Smooth muscle cell (in vitro differentiated cells): ENCODE results near the gene GAS7. TPM values are rescaled to one million over a fixed set of nuclear protein-coding genes. Genes with fewer than 3 reads are reported as not detected.

Source experiments
- DNase-seq: peaks from one replicate; lab custom pipeline; 2025; ENCODE audit not compliant: unreplicated experiment; lab: John Stamatoyannopoulos, UW
- H2AFZ ChIP-seq: fragments of 200-600 bp; sonication (generic); 2 replicates; pipeline ENCODE4 v1.6.0; 2016; ENCODE audit warnings: antibody characterized with exemption, low read depth, mild to moderate bottlenecking
- H3F3A ChIP-seq: fragments of 200-600 bp; sonication (generic); 2 replicates; pipeline ENCODE4 v1.6.0; 2017; ENCODE audit warnings: antibody characterized with exemption, low read depth
- H3K27ac ChIP-seq: fragments of 200-600 bp; sonication (generic); 2 replicates; pipeline ENCODE4 v1.5.1; 2016; ENCODE audit warnings: low read depth, mild to moderate bottlenecking
- H3K27me3 ChIP-seq: fragments of 200-600 bp; sonication (generic); 2 replicates; pipeline ENCODE4 v1.6.1; 2016; ENCODE audit warnings: low read depth, mild to moderate bottlenecking
- H3K36me3 ChIP-seq: fragments of 200-600 bp; sonication (generic); 2 replicates; pipeline ENCODE4 v1.5.1; 2016; ENCODE audit warnings: low read depth
- H3K4me1 ChIP-seq: fragments of 200-600 bp; sonication (generic); 2 replicates; pipeline ENCODE4 v1.5.1; 2016; ENCODE audit warnings: low read depth
- H3K4me2 ChIP-seq: fragments of 200-600 bp; sonication (generic); 2 replicates; pipeline ENCODE4 v1.6.0; 2016; ENCODE audit warnings: mild to moderate bottlenecking
- H3K4me3 ChIP-seq: fragments of 200-600 bp; sonication (generic); 2 replicates; pipeline ENCODE4 v1.5.1; 2016; ENCODE audit warnings: mild to moderate bottlenecking
- H3K79me2 ChIP-seq: fragments of 200-600 bp; sonication (generic); 2 replicates; pipeline ENCODE4 v1.6.0; 2016; ENCODE audit warnings: low read depth, mild to moderate bottlenecking
- H3K9ac ChIP-seq: fragments of 200-600 bp; sonication (generic); 2 replicates; pipeline ENCODE4 v1.6.0; 2016; ENCODE audit warnings: low read depth
- H3K9me3 ChIP-seq: fragments of 200-600 bp; sonication (generic); replicated peaks from 2 replicates; pipeline ENCODE4 v1.5.1; 2016; ENCODE audit warnings: low read depth
- H4K20me1 ChIP-seq: fragments of 200-600 bp; sonication (generic); 2 replicates; pipeline ENCODE4 v1.6.0; 2016; ENCODE audit warnings: low read depth
- WGBS: methylation state at CpG from one replicate; pipeline ENCODE4 v1.1.7; 2016; ENCODE audit warnings: low lambda C conversion rate; 5-methylcytosine and 5-hydroxymethylcytosine counted together
- polyA plus RNA-seq: library from polyadenylated mRNA; unstranded; fragments of >200 nt; fragmentation: Nextera tagmentation; extraction: Ambion mirVana; gene quantifications from 2 replicates; pipeline ENCODE4 v1.2.1, GENCODE V29; 2016
- total RNA-seq: library from RNA; depleted of rRNA; stranded (reverse); fragments of >200 nt; gene quantifications from 2 replicates; pipeline ENCODE4 v1.2.3, GENCODE V29; 2014
- TF ChIP-seq, protein P1 (sequence below): fragments of 200-600 bp; sonication (generic); IDR thresholded peaks from 2 replicates; pipeline ENCODE4 v1.5.1; 2017; ENCODE audit warnings: borderline replicate concordance, mild to moderate bottlenecking, antibody characterized with exemption; ENCODE audit not compliant: insufficient read depth, poor library complexity, severe bottlenecking

The GAS7 gene
- total and polyA plus RNA-seq, 2 experiments from 2014 or later, result 86.8 to 103 TPM

- no peaks in the 10 kb centered on the region for H3K27me3 ChIP-seq
- no peak overlapping the region for H2AFZ ChIP-seq
- H3K79me2 ChIP-seq, result peaks cover 91% of the 10 kb centered on the region
- H3K9me3 ChIP-seq, result no peaks in the 10 kb centered on the region
- no peak for DNase-seq
- 75% methylated on average over 17 of the region's 17 CpGs for WGBS
- peaks cover under 1% of the 10 kb centered on the region for H3K4me1 ChIP-seq
- peak overlapping the region; percentile 59 for H3K27ac ChIP-seq
- no peak overlapping the region for H3K4me3 ChIP-seq
- H4K20me1 ChIP-seq, result peaks cover 100% of the 10 kb centered on the region
- H3K9ac ChIP-seq, result no peak overlapping the region
- H3F3A ChIP-seq, result no peaks in the 10 kb centered on the region
- TF ChIP-seq, protein P1, sequence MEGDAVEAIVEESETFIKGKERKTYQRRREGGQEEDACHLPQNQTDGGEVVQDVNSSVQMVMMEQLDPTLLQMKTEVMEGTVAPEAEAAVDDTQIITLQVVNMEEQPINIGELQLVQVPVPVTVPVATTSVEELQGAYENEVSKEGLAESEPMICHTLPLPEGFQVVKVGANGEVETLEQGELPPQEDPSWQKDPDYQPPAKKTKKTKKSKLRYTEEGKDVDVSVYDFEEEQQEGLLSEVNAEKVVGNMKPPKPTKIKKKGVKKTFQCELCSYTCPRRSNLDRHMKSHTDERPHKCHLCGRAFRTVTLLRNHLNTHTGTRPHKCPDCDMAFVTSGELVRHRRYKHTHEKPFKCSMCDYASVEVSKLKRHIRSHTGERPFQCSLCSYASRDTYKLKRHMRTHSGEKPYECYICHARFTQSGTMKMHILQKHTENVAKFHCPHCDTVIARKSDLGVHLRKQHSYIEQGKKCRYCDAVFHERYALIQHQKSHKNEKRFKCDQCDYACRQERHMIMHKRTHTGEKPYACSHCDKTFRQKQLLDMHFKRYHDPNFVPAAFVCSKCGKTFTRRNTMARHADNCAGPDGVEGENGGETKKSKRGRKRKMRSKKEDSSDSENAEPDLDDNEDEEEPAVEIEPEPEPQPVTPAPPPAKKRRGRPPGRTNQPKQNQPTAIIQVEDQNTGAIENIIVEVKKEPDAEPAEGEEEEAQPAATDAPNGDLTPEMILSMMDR, result no peak
- no peaks in the 10 kb centered on the region for H3K36me3 ChIP-seq
- peak overlapping the region; percentile 13 for H3K4me2 ChIP-seq
Measured at GRCh38 chr17:10041916-10042588, 156.4 kb downstream of the GAS7 start.

DNA sequence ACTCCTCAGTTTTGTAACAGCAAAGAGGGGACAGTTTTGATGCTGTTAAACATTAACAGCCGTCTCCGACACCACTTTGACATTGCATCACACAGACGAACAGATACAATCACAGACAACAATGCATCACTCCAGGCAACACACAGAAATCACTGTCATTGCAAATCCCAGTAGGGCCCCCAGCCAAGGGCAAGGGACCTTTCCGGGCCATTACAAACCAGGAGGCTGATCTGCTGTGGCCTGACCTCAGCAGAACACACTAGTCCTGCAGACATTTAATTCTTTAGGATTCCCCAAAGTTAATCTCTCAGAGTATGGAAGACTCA, 157.2 kb downstream of the GAS7 start:
- no peaks in the 10 kb centered on the region for H3K9me3 ChIP-seq
- H3K4me1 ChIP-seq, result peaks cover 4% of the 10 kb centered on the region
- H3K79me2 ChIP-seq, result peaks cover 94% of the 10 kb centered on the region
- TF ChIP-seq, protein P1, result no peak
- no peaks in the 10 kb centered on the region for H3K36me3 ChIP-seq
- DNase-seq, result no peak
- peak overlapping the region; percentile 13 for H3K4me2 ChIP-seq
- no peaks in the 10 kb centered on the region for H3F3A ChIP-seq
- H3K27ac ChIP-seq, result peak overlapping the region; percentile 59
- H3K9ac ChIP-seq, result no peak overlapping the region
- no peak overlapping the region for H3K4me3 ChIP-seq
- H2AFZ ChIP-seq, result no peak overlapping the region
- 16% methylated on average over 4 of the region's 4 CpGs for WGBS
- H3K27me3 ChIP-seq, result no peaks in the 10 kb centered on the region
- peaks cover 100% of the 10 kb centered on the region for H4K20me1 ChIP-seq

- WGBS, result 73% methylated on average over 11 of the region's 11 CpGs
- TF ChIP-seq, protein P1, result no peak
- no peaks in the 10 kb centered on the region for H3K36me3 ChIP-seq
- peaks cover 2% of the 10 kb centered on the region for H3F3A ChIP-seq
- H3K4me2 ChIP-seq, result no peak overlapping the region
- H3K4me1 ChIP-seq, result peaks cover 25% of the 10 kb centered on the region
- H3K79me2 ChIP-seq, result peaks cover 97% of the 10 kb centered on the region
- no peak overlapping the region for H3K9ac ChIP-seq
- no peak for DNase-seq
- H3K27ac ChIP-seq, result peak overlapping the region; percentile 44
- H3K4me3 ChIP-seq, result no peak overlapping the region
- no peak overlapping the region for H2AFZ ChIP-seq
- no peaks in the 10 kb centered on the region for H3K27me3 ChIP-seq
- no peaks in the 10 kb centered on the region for H3K9me3 ChIP-seq
- H4K20me1 ChIP-seq, result peaks cover 100% of the 10 kb centered on the region
Measured at GRCh38 chr17:10036511-10037061, 161.8 kb downstream of the GAS7 start.

DNA sequence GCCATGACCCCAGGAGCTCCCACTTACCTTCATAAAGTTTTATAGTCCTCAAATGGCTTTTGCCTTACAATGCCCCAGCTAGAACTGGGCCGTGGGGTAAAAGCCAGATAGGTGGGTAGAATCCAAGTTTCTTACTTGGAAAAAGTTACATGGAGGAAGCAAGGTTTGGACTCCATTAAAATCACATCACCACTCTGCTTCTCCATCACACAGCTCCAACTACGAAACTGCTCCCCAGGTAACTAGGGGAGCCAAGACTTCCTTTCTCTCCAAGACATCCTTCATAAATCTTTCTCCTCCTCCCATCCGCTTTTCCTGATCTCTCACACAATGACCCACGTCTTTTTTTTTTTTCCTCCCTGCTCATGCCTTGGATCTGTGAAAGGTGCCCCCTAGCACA, 162.5 kb downstream of the GAS7 start:
- no peak overlapping the region for H3K4me3 ChIP-seq
- H2AFZ ChIP-seq, result no peak overlapping the region
- peak overlapping the region; percentile 44 for H3K27ac ChIP-seq
- peaks cover 6% of the 10 kb centered on the region for H3F3A ChIP-seq
- peaks cover 98% of the 10 kb centered on the region for H3K79me2 ChIP-seq
- peaks cover 25% of the 10 kb centered on the region for H3K4me1 ChIP-seq
- H3K36me3 ChIP-seq, result no peaks in the 10 kb centered on the region
- H3K9ac ChIP-seq, result no peak overlapping the region
- no peak overlapping the region for H3K4me2 ChIP-seq
- no peak for DNase-seq
- 93% methylated on average over 4 of the region's 4 CpGs for WGBS
- no peaks in the 10 kb centered on the region for H3K9me3 ChIP-seq
- no peaks in the 10 kb centered on the region for H3K27me3 ChIP-seq
- TF ChIP-seq, protein P1, result no peak
- peaks cover 100% of the 10 kb centered on the region for H4K20me1 ChIP-seq
